NCI-H2107 (cell line): ENCODE results near the gene C5orf34.
A peak's percentile ranks its signal among the peaks of the same experiment; 100 is the strongest.
"Not testable (repeated sequence)": the region's sequence is repeated elsewhere in the genome, so short reads cannot be mapped to it uniquely, and the experiment has no call there.

Experiments used
- DNase-seq: peaks from one replicate; lab custom pipeline; 2025; lab: John Stamatoyannopoulos, UW

C5orf34 gene

GRCh38 chr5:43514025-43514424 lies 923 bp downstream of the C5orf34 start:
- no peak for DNase-seq

DNA sequence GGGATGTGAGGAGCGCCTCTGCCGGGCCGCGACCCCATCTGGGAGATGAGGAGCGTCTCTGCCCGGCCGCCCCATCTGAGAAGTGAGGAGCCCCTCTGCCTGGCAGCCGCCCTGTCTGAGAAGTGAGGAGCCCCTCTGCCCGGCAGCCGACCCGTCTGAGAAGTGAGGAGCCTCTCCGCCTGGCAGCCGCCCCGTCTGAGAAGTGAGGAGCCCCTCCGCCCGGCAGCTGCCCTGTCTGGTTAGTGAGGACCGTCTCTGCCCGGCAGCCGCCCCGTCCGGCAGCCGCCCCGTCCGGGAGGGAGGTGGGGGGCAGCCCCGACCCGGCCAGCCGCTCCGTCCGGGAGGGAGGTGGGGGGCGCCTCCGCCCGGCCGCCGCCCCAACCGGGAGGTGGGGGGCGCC lies 3.9 kb downstream of the C5orf34 start:
- not testable (repeated sequence) for DNase-seq

GRCh38 chr5:43498581-43498980 lies 16.4 kb downstream of the C5orf34 start:
- no peak for DNase-seq

- DNase-seq, result no peak
Observed at GRCh38 chr5:43497311-43498104, 17.4 kb downstream of the C5orf34 start.

- DNase-seq, result no peak
Observed at GRCh38 chr5:43491326-43491725, 23.6 kb downstream of the C5orf34 start.

DNA sequence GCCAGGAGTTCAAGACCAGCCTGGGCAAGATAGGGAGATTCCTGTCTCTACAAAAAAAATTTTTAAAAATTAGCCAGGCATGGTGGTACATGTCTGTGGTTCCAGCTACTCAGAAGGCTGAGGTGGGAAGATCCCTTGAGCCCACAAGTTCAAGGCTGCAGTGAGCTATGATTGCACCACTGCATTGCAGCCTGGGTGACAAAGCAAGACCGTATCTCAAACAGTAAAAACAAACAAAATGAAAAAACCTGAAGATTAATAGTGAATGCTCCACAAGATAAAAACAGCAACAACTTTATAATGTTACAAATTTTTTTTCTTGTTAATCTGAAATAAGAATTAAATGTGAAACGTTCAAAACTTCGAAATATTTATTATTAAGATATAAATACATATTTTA lies 28.6 kb downstream of the C5orf34 start:
- no peak for DNase-seq

DNA sequence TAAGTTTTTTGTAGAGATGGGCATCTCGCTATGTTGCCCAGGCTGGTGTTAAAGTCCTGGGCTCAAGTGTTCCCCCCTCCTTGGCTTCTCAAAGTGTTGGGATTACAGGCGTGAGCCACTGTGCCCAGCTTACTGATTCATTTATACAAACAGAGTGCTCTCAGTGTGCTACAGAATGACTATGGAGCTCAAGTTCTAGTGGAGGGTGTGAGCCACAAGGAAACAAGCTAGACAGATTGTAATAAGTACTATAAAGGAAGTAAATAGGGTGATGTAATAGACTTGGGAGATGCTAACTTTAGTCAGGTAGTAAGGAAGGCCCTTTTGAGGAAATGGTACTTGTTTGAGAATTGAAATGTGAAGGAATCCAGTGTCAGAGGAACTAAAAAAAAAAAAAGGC lies 29.5 kb downstream of the C5orf34 start:
- DNase-seq, result no peak

DNA sequence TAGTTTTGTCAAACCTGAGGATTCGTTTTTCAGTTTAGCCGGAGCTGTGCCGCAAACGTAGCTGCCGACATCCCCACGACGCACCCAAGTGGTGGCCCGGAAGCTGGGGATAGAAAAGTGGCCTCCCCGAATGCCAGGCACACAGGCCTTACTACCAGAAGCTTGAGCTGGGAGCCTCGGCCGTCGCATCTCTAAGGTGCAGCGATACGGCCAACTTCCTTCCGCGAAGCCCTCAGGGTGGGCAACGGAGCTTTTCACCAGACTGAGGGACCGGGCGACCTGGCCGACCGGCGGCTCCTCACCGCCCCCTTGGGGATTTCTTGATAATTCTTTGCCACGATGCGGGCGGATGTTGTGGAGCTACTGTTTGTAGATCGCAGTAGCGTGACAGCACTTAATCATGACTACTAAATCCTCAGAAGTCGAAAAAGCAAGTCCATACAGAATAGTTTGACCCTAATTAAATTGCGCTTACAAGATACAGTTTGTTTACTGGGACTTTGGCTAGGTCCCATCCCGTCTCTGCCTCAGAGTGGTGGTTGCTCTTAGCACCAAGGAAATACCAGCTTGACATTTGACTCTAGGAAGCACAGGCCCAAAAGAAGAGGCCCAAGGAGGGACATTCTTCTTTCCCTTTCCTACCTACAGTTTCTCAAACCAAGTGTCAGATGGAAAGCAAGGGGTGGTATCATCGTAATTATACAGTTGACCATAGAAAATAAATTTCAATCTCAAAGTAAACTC lies 30.7 kb downstream of the C5orf34 start:
- DNase-seq, result peak; percentile 80

GRCh38 chr5:43483298-43484105 lies 31.4 kb downstream of the C5orf34 start, which contains the start of gene TMEM267:
TSS of gene TMEM267 (minus strand) at chr5:43483865. CDS start at chr5:43453969, 29,896 bp downstream.
- peak; percentile 85 for DNase-seq

DNA sequence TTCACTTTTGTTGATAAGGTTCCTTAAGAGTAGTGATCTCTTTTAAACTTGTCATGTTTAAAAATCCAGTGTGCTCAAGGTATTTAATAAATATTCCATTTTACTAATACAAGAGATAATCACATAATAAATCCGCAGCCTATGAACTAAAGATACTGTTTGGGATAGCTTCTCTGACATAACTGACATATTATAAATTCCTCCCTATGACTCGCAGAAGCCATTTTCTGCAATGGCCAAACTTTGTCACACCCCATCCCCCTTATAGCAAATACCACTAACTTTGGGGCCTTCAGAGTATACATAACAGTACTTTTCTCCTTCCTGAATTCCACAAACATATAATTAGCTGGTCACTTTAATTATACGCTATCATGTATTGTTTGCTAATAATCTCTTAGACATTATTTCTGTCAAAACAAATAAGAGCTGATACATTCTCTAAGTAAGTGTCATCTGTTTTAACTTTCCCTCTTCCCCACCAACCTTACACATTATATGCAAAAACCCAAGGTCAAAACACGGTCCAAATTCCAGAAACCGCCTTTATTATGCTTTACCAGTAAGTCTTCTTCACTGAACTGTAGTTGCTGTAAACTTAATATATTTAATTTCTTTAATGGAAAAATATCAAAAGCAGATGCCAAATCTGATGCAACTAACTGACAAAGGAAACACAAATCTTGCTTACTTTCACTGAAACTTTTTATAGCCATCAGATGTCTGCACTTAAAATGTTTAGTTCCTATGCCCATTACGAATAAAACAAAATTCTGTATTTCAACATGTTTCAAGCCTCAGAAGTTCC lies 32.3 kb downstream of the C5orf34 start:
- DNase-seq, result no peak

GRCh38 chr5:43469671-43470391 lies 45.1 kb downstream of the C5orf34 start:
- no peak for DNase-seq

DNA sequence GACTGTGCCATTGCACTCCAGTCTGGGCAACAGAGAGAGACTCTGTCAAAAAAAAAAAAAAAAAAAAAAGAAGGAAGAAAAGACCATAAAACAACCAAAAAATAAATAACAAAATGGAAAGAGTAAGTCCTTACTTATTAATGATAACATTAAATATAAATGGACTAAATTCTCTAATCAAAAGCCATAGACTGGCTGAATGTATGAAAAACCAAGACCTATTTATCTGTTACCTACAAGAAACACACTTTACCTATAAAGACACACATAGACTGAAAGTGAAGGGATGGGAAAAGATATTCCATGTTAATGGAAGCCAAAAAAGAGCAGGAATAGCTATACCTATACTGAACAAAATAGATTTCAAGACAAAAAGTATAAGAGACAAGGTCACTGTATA lies 47.8 kb downstream of the C5orf34 start:
- no peak for DNase-seq

GRCh38 chr5:43465455-43465854 lies 49.5 kb downstream of the C5orf34 start:
- not testable (repeated sequence) for DNase-seq

GRCh38 chr5:43461066-43461465 lies 53.9 kb downstream of the C5orf34 start:
- DNase-seq, result no peak

DNA sequence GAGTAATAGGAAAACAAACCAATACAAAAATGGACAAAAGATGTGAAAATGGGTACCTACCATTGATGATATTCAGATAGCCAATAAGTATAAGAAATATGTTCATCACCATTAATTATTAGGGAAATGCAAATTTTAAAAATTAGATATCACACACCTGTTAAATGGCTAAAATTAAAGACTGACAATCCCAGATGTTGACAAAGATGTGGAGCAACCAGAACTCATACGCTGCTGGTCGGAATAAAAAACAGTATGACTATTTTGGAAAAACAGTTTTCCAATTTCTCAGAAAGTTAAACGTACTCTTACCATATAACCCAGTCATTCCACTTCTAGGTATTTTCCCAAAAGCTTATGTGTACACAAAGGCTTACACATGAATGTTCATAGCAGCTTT lies 58.4 kb downstream of the C5orf34 start:
- no peak for DNase-seq

DNA sequence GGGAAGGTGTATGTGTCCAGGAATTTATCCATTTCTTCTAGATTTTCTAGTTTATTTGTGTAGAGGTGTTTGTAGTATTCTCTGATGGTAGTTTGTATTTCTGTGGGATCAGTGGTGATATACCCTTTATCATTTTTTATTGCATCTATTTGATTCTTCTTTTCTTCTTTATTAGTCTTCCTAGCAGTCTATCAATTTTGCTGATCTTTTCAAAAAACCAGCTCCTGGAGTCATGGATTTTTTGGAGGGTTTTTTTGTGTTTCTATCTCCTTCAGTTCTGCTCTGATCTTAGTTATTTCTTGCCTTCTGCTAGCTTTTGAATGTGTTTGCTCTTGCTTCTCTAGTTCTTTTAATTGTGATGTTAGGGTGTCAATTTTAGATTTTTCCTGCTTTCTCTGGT lies 73.4 kb downstream of the C5orf34 start:
- not testable (repeated sequence) for DNase-seq

DNA sequence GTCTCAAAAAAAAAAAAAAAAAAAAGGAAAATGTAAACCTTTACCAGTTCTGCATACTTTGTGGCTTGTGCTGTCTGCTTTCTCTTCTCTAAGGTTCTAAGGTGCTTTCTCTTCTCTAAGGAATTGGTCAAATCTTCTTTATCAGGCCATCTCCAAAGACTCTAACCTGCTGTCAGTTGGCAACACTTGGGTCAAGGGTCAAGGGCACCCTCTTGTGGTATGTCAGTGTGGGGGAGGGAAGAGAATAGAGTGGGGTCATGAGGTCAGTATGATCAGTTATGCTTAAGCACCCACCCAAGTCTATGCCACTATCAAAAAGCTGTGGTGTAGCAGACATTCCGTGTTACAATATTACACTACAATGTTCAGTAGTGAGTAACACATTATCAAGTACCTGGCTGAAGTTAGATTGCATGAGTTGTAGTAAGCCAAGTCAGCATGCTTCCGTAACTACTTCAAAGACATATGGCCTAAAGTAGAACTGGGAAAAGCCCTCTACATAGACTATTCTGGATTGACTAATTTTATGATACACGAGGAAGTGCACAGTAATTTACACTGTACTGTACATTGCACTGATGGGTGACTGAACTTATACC lies 77.8 kb downstream of the C5orf34 start:
- no peak for DNase-seq
